ENCODE measurements around the gene AGRN.
"Not testable (repeated sequence)": the region's sequence is repeated elsewhere in the genome, so short reads cannot be mapped to it uniquely, and the experiment has no call there.

AGRN gene

DNA sequence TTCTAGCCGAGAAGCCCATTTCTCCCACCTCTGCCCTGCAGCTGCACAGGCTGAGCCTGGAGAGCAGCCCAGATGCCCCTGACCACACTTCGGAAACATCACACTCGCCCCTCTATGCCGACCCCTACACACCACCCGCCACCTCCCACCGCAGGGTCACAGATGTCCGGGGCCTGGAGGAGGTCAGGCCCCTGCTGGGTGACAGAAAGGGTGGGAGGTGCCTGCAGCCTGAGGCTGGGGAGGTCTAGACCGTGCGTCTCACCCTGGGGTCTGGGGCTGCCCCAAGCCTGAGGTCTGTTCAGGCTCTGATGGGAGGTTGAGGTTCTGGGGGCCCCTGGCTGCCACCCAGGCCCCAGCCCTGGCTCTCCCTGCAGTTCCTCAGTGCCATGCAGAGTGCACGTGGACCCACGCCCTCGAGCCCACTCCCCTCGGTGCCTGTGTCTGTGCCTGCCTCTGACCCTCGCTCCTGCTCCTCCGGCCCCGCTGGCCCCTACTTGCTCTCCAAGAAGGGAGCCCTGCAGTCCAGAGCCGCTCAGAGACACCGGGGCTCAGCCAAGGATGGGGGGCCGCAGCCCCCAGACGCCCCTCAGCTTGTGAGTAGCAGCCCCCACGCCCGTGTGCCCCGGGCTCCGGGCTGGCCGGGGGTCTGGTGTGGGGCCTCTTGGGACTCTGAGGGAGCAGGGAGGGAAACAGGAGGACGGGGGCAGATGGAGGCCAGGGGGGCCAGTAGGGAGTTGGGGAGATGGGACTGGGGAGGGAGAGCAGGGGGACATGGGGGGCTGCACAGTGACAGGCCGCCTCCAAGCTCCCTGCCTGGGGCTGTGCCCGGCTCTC, 46.2 kb upstream of the AGRN start:
- DNase-seq (ENCODE audit: extremely low spot score), result no peak
- CTCF ChIA-PET, result no interaction called here
- POLR2A ChIA-PET, result no interaction called here

DNA sequence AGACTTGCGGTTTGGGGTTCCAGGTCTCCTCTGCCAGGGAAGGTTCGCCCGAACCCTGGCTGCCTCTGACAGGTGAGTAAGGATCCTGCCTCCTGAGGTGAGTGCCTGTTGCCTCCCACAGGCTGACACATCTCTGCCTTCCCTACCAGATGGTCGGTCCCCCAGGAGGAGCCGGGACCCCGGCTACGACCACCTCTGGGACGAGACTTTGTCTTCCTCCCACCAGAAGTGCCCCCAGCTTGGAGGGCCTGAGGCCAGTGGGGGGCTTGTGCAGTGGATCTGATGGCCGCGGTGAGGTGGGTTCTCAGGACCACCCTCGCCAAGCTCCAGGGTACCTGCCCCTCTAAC, 45.7 kb upstream of the AGRN start:
- TF ChIP-seq TARDBP (IDR thresholded peaks at IDR 0.05), result no peak
- no peak for TF ChIP-seq FOXM1 (IDR thresholded peaks at IDR 0.05; ENCODE audit: borderline replicate concordance)
- TF ChIP-seq ARNT (IDR thresholded peaks at IDR 0.05), result no peak
- TF ChIP-seq SUZ12 (IDR thresholded peaks at IDR 0.05), result no peak
- no peak for TF ChIP-seq BHLHE40 (IDR thresholded peaks at IDR 0.05; ENCODE audit: borderline replicate concordance)
- DNase-seq (ENCODE audit: extremely low spot score), result no peak
- ChIA-PET POLR2A (no interaction called here), CTCF (no interaction called here)

More for the DNA sequence above, 46.2 kb upstream of the AGRN start:
- TF ChIP-seq L3MBTL2 (conservative IDR thresholded peaks at IDR 0.05) (no peak), HDGF (IDR thresholded peaks at IDR 0.05; ENCODE audit: borderline replicate concordance) (no peak), SUZ12 (IDR thresholded peaks at IDR 0.05) (no peak), LEF1 (IDR thresholded peaks at IDR 0.05; ENCODE audit: borderline replicate concordance) (no peak), ELF4 (IDR thresholded peaks at IDR 0.05) (no peak), FOXA1 (IDR thresholded peaks at IDR 0.05) (no peak), PKNOX1 (IDR thresholded peaks at IDR 0.05) (no peak), TARDBP (IDR thresholded peaks at IDR 0.05) (no peak), FOXK2 (IDR thresholded peaks at IDR 0.05) (no peak), ARNT (IDR thresholded peaks at IDR 0.05) (no peak), ZNF384 (IDR thresholded peaks at IDR 0.05) (no peak), SP1 (IDR thresholded peaks at IDR 0.05) (no peak), NFRKB (IDR thresholded peaks at IDR 0.05) (no peak), FOXM1 (IDR thresholded peaks at IDR 0.05; ENCODE audit: borderline replicate concordance) (no peak), BHLHE40 (IDR thresholded peaks at IDR 0.05; ENCODE audit: borderline replicate concordance) (no peak), CTBP1 (IDR thresholded peaks at IDR 0.05; ENCODE audit: borderline replicate concordance) (no peak)

DNA sequence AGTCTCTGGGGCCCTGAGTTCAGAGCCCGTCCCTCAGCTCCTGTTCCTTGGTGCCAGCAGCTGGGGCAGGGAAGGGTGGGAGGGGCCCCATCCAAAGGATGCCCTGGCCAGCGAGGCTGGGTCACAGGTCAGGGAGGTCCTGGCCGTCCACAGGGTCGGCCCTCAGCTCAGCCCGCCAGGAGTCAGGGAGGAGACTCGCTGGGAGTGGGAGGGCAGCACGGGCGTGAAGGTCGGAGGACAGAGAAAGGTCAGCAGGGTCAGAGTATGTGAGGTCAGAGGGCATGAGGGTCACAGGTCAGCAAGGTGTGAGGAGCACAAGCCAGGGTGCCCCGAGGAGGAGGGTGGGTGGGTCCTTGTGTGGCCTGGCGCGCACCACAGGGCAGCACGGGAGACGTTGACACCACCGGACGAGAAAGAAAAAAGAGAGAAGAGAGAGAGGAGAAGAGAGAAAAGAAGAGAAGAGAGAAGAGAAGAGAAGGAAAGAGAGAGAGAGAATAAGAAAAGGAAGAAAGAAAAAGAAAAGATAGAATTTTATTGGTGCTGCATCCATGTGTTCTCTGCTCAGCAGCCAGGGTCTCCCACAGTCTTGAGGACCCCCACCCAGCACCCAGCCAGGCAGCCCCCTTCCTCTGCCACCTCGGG, 45.1 kb upstream of the AGRN start:
- ChIA-PET POLR2A (no interaction called here), CTCF (no interaction called here)
- DNase-seq (ENCODE audit: extremely low spot score), result no peak
- TF ChIP-seq SP1 (IDR thresholded peaks at IDR 0.05), result no peak
- TF ChIP-seq ELF4 (IDR thresholded peaks at IDR 0.05), result no peak
- TF ChIP-seq NFRKB (IDR thresholded peaks at IDR 0.05), result no peak
- TF ChIP-seq LEF1 (IDR thresholded peaks at IDR 0.05; ENCODE audit: borderline replicate concordance), result no peak
- no peak for TF ChIP-seq SUZ12 (IDR thresholded peaks at IDR 0.05)
- no peak for TF ChIP-seq ZNF384 (IDR thresholded peaks at IDR 0.05)

GRCh38 chr1:975365-975764, 44.6 kb upstream of the AGRN start:
- no peak for DNase-seq (ENCODE audit: extremely low spot score)
- TF ChIP-seq NFRKB (IDR thresholded peaks at IDR 0.05) (no peak), L3MBTL2 (conservative IDR thresholded peaks at IDR 0.05) (no peak), PKNOX1 (IDR thresholded peaks at IDR 0.05) (no peak), FOXK2 (IDR thresholded peaks at IDR 0.05) (no peak)
- CTCF ChIA-PET, result interaction anchor here (0.6 to 1.4 kb wide), 2 partner anchors 8 to 48 kb away, joined by 3 to 6 read pairs; no protein-coding TSS in a partner anchor
- POLR2A ChIA-PET, result no interaction called here

GRCh38 chr1:975896-976683, 43.8 kb upstream of the AGRN start:
- POLR2A ChIA-PET, result interaction anchor here (0.8 kb wide), 1 partner anchor 21 kb away, joined by 4 read pairs; no protein-coding TSS in a partner anchor
- CTCF ChIA-PET, result interaction anchor here (0.6 to 1.4 kb wide), 3 partner anchors 9 to 48 kb away, joined by 3 to 6 read pairs (median 3); no protein-coding TSS in a partner anchor
- no peak for TF ChIP-seq FOXM1 (IDR thresholded peaks at IDR 0.05; ENCODE audit: borderline replicate concordance)
- TF ChIP-seq TARDBP (IDR thresholded peaks at IDR 0.05), result no peak
- TF ChIP-seq ZNF384 (IDR thresholded peaks at IDR 0.05), result no peak
- no peak for TF ChIP-seq FOXK2 (IDR thresholded peaks at IDR 0.05)
- no peak for TF ChIP-seq CTBP1 (IDR thresholded peaks at IDR 0.05; ENCODE audit: borderline replicate concordance)
- TF ChIP-seq PKNOX1 (IDR thresholded peaks at IDR 0.05), result no peak
- no peak for TF ChIP-seq ARNT (IDR thresholded peaks at IDR 0.05)
- TF ChIP-seq HDGF (IDR thresholded peaks at IDR 0.05; ENCODE audit: borderline replicate concordance), result no peak
- TF ChIP-seq SUZ12 (IDR thresholded peaks at IDR 0.05), result no peak
- TF ChIP-seq NFRKB (IDR thresholded peaks at IDR 0.05), result no peak
- no peak for TF ChIP-seq LEF1 (IDR thresholded peaks at IDR 0.05; ENCODE audit: borderline replicate concordance)
- no peak for TF ChIP-seq L3MBTL2 (conservative IDR thresholded peaks at IDR 0.05)
- no peak for TF ChIP-seq FOXA1 (IDR thresholded peaks at IDR 0.05)
- TF ChIP-seq ELF4 (IDR thresholded peaks at IDR 0.05), result no peak
- TF ChIP-seq BHLHE40 (IDR thresholded peaks at IDR 0.05; ENCODE audit: borderline replicate concordance), result no peak
- no peak for TF ChIP-seq SP1 (IDR thresholded peaks at IDR 0.05)
- DNase-seq (ENCODE audit: extremely low spot score), result peak; percentile 84

DNA sequence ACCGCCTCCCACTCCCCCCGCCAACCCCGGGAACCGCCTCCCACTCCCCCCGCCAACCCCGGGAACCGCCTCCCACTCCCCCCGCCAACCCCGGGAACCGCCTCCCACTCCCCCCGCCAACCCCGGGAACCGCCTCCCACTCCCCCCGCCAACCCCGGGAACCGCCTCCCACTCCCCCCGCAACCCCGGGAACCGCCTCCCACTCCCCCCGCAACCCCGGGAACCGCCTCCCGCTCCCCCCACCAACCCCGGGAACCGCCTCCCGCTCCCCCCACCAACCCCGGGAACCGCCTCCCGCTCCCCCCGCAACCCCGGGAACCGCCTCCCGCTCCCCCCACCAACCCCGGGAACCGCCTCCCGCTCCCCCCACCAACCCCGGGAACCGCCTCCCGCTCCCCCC, 43.1 kb upstream of the AGRN start:
- CTCF ChIA-PET, result interaction anchor here (1.4 kb wide), 1 partner anchor 9 kb away, joined by 6 read pairs; no protein-coding TSS in a partner anchor
- POLR2A ChIA-PET; DNase-seq (ENCODE audit: extremely low spot score): not testable (repeated sequence)
